Ovary (tissue), 3 donors: ENCODE results near the gene DIP2C.

Experiments
- EP300 ChIP-seq: sonication (generic); formaldehyde crosslinking; IDR thresholded peaks from one replicate; pipeline ENCODE4 v1.6.1; 2017; ENCODE audit warnings: antibody characterized with exemption
- POLR2A ChIP-seq: fragments of 450-650 bp; IDR thresholded peaks from one replicate; pipeline ENCODE4 v1.6.1; 2017; ENCODE audit warnings: antibody characterized with exemption, mild to moderate bottlenecking, moderate library complexity
- TF ChIP-seq, protein P1 (sequence below), 3 donors: fragments of 450-650 bp in 2 of 3; fragments of 200-600 bp in 1 of 3; IDR thresholded peaks; one replicate each; pipeline versions ENCODE4 v1.5.1 to v1.8.0; 2016 to 2022; ENCODE audit warnings: antibody characterized with exemption in 3 of 3, mild to moderate bottlenecking in 1 of 3
- donor health status: DM: no; HTN: no; CAD: no.

DNA sequence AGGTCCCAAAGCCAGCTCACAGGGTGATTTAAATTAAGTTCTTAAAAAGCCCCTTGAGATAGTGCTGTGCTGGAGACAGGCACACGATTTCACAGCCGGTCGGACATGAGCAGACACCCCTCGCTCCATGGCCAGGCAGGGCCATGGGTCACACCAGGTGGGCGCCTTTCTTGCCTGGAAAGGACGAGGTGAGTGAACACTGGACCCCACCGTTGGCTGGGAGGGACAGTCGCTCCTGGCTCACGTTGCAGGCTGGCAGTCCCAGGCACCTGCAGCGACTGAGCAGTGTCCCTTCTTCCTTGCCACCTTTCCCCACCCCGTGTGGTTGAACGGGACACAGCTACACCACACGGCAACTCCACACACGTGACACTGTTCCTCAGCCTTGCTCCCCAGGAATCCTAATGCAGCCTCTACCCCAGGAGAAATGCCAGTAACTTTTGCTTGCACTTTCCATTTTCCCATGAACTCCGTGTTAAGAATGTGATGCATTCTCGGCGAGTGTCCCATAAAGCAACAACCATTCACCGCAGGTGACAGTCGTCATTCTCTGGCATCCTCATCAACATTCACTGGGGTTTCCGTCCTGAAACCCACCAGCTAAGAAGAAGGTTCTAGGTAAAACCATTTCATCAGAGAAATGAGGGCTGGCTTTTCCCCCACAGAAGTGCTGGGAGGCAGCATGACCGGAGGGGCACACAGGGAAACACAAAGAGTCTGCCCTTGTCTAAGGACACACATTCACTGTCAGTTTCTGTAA lies 336.8 kb downstream of the DIP2C start:
- TF ChIP-seq, protein P1, sequence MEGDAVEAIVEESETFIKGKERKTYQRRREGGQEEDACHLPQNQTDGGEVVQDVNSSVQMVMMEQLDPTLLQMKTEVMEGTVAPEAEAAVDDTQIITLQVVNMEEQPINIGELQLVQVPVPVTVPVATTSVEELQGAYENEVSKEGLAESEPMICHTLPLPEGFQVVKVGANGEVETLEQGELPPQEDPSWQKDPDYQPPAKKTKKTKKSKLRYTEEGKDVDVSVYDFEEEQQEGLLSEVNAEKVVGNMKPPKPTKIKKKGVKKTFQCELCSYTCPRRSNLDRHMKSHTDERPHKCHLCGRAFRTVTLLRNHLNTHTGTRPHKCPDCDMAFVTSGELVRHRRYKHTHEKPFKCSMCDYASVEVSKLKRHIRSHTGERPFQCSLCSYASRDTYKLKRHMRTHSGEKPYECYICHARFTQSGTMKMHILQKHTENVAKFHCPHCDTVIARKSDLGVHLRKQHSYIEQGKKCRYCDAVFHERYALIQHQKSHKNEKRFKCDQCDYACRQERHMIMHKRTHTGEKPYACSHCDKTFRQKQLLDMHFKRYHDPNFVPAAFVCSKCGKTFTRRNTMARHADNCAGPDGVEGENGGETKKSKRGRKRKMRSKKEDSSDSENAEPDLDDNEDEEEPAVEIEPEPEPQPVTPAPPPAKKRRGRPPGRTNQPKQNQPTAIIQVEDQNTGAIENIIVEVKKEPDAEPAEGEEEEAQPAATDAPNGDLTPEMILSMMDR (IDR thresholded peaks at IDR 0.05): no peak
- TF ChIP-seq EP300 (no peak), POLR2A (no peak)
